ENCODE data around the gene MYO3B. TPM values are rescaled to one million over a fixed set of nuclear protein-coding genes. Genes with fewer than 3 reads are reported as not detected.

MYO3B gene
- total RNA-seq, 1 experiment from 2014 or later: 0.09 TPM

- Histone ChIP-seq H3K36me3 (ENCODE audit: control insufficient read depth, insufficient read depth, low read length) (no peaks in the 10 kb centered on the region), H3K27me3 (replicated peaks; ENCODE audit: control insufficient read depth, insufficient read depth, low read length) (no peaks in the 10 kb centered on the region), H3K4me1 (no peaks in the 10 kb centered on the region), H3K9me3 (no peaks in the 10 kb centered on the region), H3K4me3 (ENCODE audit: low read depth, low read length) (no peak overlapping the region)
- ChIA-PET POLR2A (no interaction called here), CTCF (interaction anchor here (1.1 kb wide), 1 partner anchor 450 kb away, joined by 3 read pairs; no protein-coding TSS in a partner anchor)
- H3K9me3 Mint-ChIP-seq (ENCODE audit: unreplicated experiment): no peaks in the 10 kb centered on the region
- H3K4me1 Mint-ChIP-seq (ENCODE audit: low read depth, unreplicated experiment): peaks cover 10% of the 10 kb centered on the region
- H3K27ac Mint-ChIP-seq (ENCODE audit: unreplicated experiment): no peak overlapping the region
- no TSS peak for BruUV-seq (replicated peaks)
- H3K36me3 Mint-ChIP-seq (ENCODE audit: insufficient read depth, unreplicated experiment): no peaks in the 10 kb centered on the region
- DNase-seq: no peak
- TF ChIP-seq CTCF (IDR thresholded peaks at IDR 0.05; ENCODE audit: insufficient read depth in 1 of 2, low read depth in 1 of 2, low read length in 1 of 2, severe bottlenecking in 1 of 2, unreplicated experiment in 1 of 2): no peak
- intact Hi-C loops (cut with micrococcal nuclease; ENCODE audit: unreplicated experiment): no loop called here
- no peak overlapping the region for H3K4me3 Mint-ChIP-seq (ENCODE audit: unreplicated experiment)
- H3K27me3 Mint-ChIP-seq (ENCODE audit: insufficient read depth, unreplicated experiment): peaks cover 7% of the 10 kb centered on the region
These were observed 187.7 kb downstream of the MYO3B start for GRCh38 chr2:170365686-170366085.

- no peak overlapping the region for H3K4me3 ChIP-seq (ENCODE audit: low read depth, low read length)
- TF ChIP-seq CTCF (IDR thresholded peaks at IDR 0.05; ENCODE audit: insufficient read depth in 1 of 2, low read depth in 1 of 2, low read length in 1 of 2, severe bottlenecking in 1 of 2, unreplicated experiment in 1 of 2): no peak
- H3K9me3 ChIP-seq: no peaks in the 10 kb centered on the region
- no peaks in the 10 kb centered on the region for H3K27me3 ChIP-seq (replicated peaks; ENCODE audit: control insufficient read depth, insufficient read depth, low read length)
- no peaks in the 10 kb centered on the region for H3K4me1 ChIP-seq
- no peak for DNase-seq
- BruUV-seq (replicated peaks): no TSS peak
- Mint-ChIP-seq H3K4me3 (ENCODE audit: unreplicated experiment) (no peak overlapping the region), H3K36me3 (ENCODE audit: insufficient read depth, unreplicated experiment) (no peaks in the 10 kb centered on the region), H3K9me3 (ENCODE audit: unreplicated experiment) (no peaks in the 10 kb centered on the region), H3K4me1 (ENCODE audit: low read depth, unreplicated experiment) (no peaks in the 10 kb centered on the region), H3K27me3 (ENCODE audit: insufficient read depth, unreplicated experiment) (peaks cover 7% of the 10 kb centered on the region), H3K27ac (ENCODE audit: unreplicated experiment) (no peak overlapping the region)
- intact Hi-C loops (cut with micrococcal nuclease; ENCODE audit: unreplicated experiment): no loop called here
- POLR2A ChIA-PET: no interaction called here
- CTCF ChIA-PET: no interaction called here
- H3K36me3 ChIP-seq (ENCODE audit: control insufficient read depth, insufficient read depth, low read length): no peaks in the 10 kb centered on the region
These were observed 190.4 kb downstream of the MYO3B start for GRCh38 chr2:170368370-170368769.

- Mint-ChIP-seq H3K27me3 (ENCODE audit: insufficient read depth, unreplicated experiment) (peaks cover 7% of the 10 kb centered on the region), H3K36me3 (ENCODE audit: insufficient read depth, unreplicated experiment) (no peaks in the 10 kb centered on the region), H3K9me3 (ENCODE audit: unreplicated experiment) (no peaks in the 10 kb centered on the region), H3K27ac (ENCODE audit: unreplicated experiment) (no peak overlapping the region), H3K4me3 (ENCODE audit: unreplicated experiment) (no peak overlapping the region), H3K4me1 (ENCODE audit: low read depth, unreplicated experiment) (no peaks in the 10 kb centered on the region)
- H3K9me3 ChIP-seq: no peaks in the 10 kb centered on the region
- CTCF ChIA-PET: interaction anchor here (1.0 to 1.9 kb wide), 2 partner anchors 44 to 446 kb away, joined by 3 to 8 read pairs; no protein-coding TSS in a partner anchor
- no peak for DNase-seq
- no peaks in the 10 kb centered on the region for H3K4me1 ChIP-seq
- intact Hi-C loops (cut with micrococcal nuclease; ENCODE audit: unreplicated experiment): no loop called here
- H3K27me3 ChIP-seq (replicated peaks; ENCODE audit: control insufficient read depth, insufficient read depth, low read length): no peaks in the 10 kb centered on the region
- no peak overlapping the region for H3K4me3 ChIP-seq (ENCODE audit: low read depth, low read length)
- H3K36me3 ChIP-seq (ENCODE audit: control insufficient read depth, insufficient read depth, low read length): no peaks in the 10 kb centered on the region
- TF ChIP-seq CTCF (IDR thresholded peaks at IDR 0.05; ENCODE audit: insufficient read depth in 1 of 2, low read depth in 1 of 2, low read length in 1 of 2, severe bottlenecking in 1 of 2, unreplicated experiment in 1 of 2): no peak
- POLR2A ChIA-PET: interaction anchor here (0.7 kb wide), 1 partner anchor 577 kb away, joined by 6 read pairs; no protein-coding TSS in a partner anchor
- BruUV-seq (replicated peaks): no TSS peak
These were observed 191.3 kb downstream of the MYO3B start for GRCh38 chr2:170369228-170369627.

Measured in Caco-2 (cell line).